Activated T-cell treated with anti-CD3 and anti-CD28 coated beads for 24 hours (primary cell): ENCODE measurements around the gene SPDL1.
"Not testable (repeated sequence)": the region's sequence is repeated elsewhere in the genome, so short reads cannot be mapped to it uniquely, and the experiment has no call there.

ENCODE experiments used
- DNase-seq: peaks from one replicate; pipeline ENCODE4 v3.0.0-alpha.2; 2020; ENCODE audit warnings: low read depth

The SPDL1 gene

DNA sequence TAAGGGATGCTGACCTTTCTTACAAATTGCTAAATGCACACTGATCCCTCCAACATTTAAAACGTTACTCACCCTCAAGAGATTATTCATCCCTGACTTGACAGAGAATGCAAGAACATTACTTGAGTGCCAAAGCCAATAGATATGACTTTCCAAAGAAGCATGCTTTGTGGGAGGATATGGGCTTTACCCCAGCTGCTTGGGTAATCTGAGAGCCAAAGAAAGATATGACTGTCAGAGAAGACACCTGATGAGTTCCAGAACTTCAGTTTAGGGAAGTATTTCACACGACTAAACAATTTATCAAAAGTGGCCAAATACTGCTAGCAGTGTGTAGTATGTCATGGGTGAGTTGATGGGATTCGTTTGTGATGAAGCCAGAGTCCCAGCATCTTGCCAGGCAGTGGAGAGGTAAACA lies 7.4 kb upstream of the SPDL1 start:
- DNase-seq: no peak

DNA sequence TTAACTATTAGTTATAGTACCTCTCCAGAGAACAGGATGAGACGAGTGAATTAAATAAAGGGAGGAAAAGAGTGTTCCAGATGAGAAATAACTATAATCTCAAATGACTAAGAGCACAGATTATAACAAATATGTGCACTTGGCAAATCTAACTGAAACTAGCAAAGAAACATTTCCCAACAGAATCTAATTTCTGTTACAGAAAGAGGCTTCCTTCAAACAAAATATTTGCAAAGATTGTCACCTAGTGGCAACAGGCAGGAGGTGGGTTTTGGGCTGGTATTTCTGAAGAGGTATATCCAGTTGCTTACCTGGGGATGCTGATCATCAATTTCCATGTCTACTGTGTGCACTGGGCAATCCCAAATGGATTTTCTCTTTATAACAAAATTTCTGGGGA lies 5.6 kb upstream of the SPDL1 start:
- DNase-seq: no peak

DNA sequence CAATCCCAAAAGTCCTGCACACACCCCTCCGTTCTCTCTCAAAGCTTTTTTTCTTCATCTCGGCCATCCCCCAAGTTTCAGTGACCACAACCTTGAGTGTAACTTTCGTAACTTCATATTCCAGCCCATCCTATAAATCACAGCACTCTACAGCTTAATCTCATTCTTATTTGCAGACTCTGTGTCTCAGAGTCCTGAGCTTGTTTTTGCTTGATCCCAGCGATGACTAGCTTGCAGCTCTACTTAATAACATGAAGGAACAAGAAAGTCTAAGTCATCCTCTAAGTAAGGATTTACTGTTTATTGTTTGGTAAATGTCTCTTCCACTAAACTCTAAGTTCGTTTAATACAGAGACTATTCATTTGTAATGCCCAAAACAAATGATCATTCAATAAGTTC lies 2.6 kb upstream of the SPDL1 start:
- DNase-seq: no peak

DNA sequence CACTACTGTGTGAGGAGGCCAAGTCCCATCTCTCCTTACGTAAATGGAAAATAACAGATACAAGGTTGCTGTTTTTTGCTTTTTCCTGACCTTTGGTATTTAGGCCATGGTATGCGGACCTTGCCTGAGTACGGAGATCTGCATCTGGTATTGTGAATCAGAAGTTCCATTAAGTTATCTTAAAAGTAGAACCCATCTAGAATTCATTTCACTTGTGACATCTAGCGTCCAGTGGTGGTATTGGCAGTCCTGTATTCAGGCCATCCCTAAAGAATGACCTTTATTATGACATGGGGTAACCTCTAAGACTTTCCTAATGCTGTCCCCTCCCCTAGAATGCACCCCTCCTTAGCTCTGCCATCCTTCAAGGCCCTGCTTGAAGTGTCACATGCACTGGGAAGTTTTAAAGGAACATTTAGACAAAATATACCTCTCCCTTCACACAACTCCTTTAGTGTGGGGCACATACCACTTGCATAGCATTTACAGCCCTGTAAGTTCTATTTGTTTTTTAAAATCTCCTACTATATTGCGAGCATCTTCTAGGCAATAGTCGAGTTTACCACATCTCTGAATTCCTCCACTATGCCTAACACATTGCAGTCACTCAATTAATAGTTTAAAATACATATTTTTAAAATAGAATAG lies 1.9 kb upstream of the SPDL1 start:
- DNase-seq: peak; percentile 56

DNA sequence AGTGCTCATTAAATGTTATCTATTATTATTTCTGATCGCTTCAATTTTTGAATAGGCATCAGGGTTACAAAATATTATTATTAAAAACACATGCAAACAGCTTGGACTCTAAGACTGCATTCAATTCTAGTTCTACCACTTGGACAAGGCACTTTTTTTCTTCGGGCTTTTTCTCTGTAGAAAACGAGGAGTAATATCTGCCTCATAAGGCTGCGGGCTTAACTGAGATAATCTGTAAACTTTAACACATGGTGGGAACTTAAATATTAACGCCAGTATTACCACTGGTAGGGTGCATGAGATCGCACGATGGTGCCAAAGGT lies 511 bp upstream of the SPDL1 start:
- DNase-seq: no peak

DNA sequence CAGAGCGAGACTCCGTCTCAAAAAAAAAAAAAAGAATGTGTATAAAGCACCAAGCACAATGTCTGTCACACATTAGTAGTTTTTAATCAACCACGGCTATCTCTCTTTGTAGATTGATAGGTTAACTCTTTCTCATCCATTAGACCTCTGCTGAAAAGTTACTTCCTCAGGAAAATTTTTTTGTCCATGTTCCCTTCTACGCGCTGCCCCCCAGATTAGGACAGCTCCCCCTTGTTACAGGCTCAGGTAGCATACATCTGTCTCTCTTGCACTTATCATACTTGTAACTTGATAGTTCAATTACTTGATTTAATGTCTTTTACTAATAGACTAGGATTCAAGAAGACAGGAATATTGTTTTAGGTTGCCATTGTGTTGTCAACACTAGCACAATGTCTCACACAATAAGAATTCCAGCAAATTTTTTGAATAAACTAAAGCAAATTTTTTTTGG lies 1.5 kb downstream of the SPDL1 start:
- DNase-seq: no peak

DNA sequence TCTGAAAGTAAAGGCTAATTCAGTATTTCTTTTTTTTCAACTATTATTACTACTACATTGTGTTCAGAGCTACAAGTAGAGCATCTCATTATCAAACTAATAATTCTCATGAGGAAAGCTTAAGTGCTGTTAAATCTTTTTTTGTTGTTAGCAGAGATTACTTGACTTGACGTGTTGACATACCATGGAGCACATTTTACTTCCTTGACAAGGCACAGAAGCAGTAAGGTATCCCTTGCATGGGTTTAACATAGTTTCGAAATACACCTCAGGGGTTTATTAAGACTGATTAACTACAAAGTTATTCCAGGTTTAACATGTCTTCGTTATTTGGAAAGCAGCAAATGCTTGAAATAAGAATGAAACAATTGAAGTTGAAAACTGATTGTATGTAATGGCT lies 7.0 kb downstream of the SPDL1 start:
- no peak for DNase-seq

DNA sequence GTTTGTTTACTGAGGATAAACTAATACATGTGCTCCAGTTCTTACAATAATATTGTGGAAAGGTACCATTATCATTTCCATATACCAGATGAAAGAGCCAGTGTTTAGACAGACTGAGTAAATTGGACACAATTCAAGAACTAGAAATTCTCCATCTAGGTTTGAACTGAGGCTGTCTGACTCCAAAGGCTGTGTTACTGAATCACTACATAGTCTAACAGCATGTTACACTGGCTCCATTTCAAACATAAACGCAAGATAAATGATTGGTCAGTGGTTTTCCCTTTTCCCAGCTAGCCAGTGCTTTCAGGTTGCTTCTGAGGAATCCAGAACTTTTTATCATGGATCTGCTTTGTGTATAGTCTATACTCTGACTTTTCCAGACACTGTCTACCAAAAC lies 8.1 kb downstream of the SPDL1 start:
- DNase-seq: no peak

DNA sequence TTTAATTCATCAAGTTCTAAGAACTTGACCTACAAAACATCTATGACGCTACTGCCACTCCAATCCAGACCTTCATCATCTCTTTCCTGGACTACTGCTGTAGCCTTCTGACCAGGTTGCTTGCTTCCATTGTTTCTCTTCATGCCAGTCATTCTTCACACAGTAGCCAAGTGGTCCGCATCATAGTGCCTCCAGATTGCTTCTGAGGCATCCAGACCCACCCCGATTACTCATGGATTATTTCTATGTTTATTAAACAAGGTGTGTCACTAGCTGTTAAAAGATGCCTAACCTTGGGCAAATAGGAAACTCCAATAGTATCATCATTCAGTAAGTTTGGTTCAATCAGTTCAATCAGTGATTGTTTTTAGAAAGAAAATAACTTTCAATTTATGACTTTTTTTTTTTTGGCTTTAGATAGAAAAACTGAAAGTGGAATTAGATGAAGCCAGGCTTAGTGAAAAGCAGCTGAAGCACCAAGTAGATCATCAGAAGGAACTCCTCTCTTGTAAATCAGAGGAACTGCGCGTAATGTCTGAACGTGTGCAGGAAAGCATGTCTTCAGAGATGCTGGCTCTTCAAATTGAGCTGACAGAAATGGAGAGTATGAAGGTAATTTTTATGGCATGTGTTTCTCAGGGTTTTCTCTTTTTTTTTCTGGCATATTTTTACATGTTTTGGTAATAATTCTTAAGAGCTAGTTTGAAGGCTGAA lies 9.5 kb downstream of the SPDL1 start:
- no peak for DNase-seq

DNA sequence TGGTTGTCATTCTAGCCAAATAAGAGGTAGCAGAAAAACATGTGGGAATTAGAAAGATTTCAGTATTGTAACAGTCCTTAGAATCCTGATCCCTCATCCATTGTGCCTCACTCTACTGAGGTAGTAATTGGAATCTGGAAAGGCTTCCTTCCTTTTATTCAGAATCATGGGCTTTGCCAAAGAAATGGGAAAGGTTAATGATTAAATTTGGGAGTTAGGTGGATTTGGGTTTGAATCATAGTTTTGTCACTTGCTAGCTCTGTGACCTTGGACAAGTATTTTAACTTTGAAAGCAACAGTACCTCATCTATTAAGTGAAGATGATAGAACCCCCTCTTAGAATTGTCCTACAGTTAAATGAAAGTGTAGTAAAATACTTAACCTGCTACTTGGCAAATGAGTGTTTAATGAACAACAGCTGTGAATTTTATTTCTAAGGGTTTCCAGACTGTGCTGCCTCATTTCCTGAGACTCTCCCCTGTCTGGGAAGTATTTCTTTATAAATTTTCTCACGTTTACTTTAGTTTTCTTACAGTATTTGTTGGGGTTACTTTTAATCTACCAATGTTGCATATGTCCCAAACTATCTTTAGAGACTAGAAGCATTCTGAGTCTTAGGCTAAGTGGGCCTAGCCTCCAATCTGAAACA lies 11.7 kb downstream of the SPDL1 start:
- no peak for DNase-seq

DNA sequence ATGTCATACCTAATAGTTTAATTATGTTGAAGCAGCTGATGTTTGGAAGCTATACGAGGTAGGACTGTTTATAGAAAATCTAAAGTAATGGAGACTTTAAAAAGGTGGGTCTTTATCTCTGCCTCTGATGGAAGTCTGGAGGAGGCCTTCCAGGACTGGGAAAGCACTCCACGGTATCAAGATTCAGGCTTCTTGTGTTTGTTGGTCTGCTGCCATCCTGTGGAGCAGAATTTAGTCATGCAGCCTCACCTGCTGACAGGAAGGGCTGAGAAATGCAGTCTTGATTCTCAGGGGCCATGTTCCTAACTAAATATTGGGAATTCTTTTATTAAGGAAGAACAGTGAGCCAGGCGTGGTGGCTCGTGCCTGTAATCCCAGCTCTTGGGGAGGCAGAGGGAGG lies 15.9 kb downstream of the SPDL1 start:
- DNase-seq: no peak

DNA sequence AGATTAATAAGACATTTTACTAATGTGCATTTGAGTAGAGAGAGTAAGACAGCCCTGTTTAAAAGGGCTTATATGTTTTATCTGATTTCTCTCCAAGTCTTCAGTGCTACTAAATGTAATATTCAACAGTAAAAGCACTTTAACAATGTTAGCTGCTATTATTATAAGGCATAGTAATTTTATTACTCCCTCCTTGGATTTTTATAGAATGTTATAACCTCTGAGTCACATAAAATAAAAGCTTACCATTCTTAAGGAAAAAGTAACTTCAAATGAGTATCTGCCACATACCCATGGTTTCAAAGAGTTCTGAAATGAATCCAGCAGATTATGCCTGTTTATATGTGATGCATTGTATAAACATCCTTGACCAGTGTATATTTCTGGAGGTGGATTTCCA lies 19.0 kb downstream of the SPDL1 start:
- DNase-seq: no peak

DNA sequence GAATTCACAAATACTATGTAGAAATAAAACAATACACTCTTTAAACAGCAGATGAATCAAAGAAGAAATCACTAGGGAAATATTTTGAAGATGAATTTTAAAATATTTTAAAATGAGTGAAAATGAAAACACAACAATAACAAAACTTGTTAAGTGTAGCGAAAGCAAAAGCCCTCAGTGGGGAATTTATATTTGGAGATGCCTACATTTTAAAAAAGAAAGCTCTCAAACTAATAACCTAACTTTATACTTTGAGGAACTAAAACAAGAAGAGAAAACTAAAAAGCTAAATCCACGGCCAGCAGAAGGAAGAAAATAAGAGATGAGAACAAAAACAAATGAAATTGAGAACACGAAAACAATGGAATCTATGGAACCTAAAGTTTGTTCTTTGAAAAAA lies 22.7 kb downstream of the SPDL1 start:
- DNase-seq: no peak

DNA sequence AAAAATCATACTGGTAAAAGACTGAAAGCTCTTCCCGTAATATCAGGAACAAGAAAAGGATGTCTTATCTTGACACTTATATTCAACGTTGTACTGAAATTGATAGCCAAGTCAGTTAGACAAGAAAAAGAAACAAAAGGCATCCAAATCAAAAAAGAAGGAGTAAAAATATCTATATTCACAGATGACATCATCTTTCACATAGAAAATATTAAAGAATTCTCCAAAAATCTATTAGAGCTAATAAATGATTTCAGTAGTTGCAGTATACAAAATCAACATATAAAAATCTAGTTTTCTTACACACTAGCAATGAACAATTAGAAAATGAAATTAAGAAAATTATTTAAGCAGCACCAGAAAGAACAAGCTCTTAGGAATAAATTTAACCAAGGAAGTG lies 24.3 kb downstream of the SPDL1 start:
- DNase-seq: no peak

DNA sequence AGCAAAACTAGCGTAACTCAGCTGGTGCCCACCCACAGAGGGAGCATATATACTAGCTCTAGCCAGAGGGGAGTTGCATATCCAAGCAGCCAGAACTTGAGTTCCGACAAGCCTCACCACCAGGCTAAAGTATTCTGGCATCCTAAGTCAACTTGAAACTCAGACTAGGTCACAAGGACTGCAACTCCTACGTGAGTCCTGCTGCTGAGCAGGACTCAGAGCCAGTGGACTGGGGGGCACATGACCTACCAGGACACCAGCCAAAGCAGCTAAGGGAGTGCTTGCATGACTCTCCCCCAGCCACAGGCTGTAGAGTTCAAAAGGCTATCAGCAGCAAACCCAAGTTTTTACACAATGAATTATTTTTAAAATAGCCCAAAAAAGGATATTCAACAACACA lies 26.1 kb downstream of the SPDL1 start:
- DNase-seq: no peak

DNA sequence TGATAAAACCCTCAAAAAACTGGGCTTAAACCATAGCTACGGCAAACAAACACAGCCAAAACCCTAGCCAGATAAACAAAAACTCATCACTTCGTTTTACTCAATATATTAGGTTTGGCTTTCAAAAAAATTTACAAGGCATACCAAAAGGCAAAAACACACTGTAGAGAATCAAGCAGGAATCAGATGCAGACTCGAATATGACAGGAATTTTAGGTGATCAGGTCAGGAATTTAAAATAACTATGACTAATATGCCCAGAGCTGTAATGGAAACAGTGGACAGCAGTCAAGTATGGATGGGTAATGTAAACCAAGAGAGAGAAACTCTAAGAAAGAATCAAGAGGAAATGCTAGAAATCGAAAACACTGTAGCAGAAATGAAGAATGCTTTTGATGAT lies 27.0 kb downstream of the SPDL1 start:
- DNase-seq: no peak

DNA sequence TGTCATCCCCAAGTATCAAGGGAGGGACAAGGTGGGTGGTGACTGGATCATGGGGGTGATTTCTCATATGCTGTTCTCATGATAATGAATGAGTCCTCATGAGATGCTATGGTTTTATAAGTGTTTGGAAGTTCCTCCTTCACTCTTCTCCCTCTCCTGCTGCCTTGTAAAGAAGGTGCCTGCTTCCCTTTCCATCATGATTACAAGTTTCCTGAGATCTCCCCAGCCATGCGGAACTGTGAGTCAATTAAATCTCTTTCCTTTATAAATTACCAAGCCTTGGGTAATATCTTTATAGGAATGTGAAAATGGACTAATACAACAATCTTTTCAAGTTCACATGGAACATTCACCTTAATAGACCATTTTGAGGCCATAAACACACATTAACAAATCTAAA lies 32.0 kb downstream of the SPDL1 start:
- DNase-seq: no peak

DNA sequence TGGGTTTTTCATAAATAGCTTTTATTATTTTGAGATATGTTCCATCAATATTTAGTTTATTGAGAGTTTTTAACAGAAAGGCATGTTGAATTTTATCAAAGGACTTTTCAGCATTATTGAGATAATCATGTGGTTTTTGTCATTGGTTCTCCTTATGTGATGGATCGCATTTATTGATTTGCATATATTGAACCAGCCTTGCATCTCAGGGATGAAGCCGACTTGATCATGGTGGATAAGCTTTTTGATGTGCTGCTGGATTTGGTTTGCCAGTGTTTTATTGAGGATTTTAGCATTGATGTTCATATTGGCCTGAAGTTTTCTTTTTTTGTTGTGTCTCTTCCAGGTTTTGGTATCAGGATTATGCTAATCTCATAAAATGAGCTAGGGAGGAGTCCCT lies 40.7 kb downstream of the SPDL1 start:
- not testable (repeated sequence) for DNase-seq

DNA sequence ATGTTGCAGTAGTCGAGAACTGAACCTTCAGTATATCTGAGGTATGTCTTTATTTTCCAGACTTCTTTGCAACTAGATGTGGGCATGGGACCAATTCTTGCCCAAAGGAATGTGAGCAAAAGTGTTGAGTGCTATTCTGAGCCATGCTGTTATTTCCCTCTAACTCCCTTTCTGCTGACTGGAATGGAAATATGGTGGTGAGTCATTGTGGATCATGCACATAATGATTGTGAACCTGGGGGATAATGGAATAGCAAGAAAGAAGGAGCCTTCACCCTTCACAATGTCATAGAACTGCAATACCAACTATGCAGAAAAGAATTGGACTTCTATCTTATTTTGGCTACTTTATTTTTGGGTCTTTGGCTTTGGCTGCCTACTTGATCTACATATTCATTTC lies 43.2 kb downstream of the SPDL1 start:
- no peak for DNase-seq

DNA sequence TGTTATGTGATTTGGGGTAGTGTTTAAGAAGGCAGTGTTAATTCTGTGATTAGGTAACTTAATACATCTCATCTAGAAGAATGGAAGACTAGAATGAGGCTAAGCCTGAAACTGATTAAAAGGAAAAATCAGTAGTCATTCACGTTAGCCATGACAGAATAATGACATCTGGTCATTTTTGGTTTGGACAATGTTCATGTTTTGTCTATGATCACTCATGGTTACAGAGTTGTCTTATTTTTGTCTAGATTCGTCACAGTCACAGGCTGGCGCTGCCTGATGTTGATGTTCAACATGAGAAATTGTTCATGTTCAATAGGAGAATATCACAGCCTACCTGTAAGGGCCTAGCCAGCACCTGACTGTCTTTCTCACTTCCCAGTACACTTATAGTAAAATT lies 44.0 kb downstream of the SPDL1 start:
- no peak for DNase-seq

DNA sequence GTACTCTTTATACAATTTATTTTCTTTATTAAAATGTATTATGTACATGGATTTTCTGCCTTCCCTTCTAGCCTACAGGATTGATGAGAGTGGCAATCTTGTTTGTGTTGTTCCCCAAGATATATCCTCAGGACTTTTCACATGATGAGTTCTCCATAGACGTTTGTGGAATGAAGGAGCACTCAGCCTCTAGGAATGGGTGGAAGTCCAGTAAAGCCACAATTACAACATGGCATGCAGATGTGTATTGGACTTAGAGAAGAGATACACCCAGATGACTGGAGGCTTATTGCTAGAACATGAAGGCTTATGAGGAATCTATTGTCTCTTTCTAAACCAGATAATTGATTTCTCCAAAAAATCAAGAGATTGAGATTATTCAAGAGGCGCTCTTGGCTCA lies 45.3 kb downstream of the SPDL1 start:
- no peak for DNase-seq

DNA sequence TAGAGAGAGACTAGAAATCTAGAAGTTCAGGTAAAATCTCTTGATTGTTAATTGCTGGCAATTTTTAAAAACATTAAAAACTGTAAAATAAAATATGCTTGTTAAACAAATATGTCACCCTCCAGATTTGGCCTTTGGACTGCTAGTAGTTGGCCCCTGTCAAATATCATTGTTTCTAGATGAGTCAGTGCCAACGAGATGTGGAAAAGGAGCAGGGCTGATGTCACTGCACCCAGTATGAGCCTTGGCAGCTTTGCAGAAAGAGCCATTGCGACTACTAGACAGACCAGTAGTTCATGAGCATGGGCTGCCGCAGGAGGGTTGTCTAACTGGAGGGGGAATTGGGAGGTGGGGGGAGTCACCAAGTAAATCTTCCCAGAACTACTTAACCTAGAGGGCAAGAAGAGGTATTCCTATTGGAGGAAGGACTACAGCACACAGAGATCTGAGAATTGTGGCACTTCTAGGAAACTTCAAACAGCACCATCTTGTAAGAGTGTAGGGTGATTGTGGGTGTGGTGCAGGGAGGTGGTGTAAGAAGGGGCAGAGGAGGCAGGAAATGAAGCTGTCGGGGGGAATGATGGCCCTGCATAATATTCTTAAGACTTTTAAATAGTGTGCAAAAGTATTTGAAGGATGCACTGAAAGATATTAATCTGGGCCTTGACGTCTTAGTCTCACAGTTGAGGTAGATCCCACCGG lies 46.4 kb downstream of the SPDL1 start:
- DNase-seq: no peak

DNA sequence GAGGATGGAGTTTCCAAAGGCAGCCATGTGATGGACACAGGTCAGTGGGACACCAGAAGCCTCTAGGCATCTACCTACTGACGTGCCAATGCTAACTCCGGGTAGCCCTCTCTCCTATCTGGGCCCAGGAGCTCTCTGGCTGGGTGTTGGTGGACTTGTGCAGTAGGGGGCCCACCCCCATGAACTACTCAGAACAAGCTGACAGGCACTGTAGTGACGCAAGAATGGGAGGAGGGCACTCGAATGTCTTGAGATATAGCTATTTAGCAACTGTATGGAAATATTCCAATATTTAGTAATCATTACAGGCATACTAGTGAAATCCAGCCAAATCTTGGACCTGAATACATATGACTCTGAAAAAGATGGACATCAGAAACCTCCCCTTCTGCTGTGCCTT lies 47.8 kb downstream of the SPDL1 start:
- DNase-seq: no peak
